SK-N-SH (cell line): ENCODE measurements around the gene CBFA2T2. TPM values are rescaled to one million over a fixed set of nuclear protein-coding genes. Genes with fewer than 3 reads are reported as not detected.

ENCODE experiments used
- CTCF ChIA-PET: fragments of 300-600, 350-600 bp; formaldehyde crosslinking; extraction: SDS; loops from one replicate; lab custom pipeline; 2021; lab: Yijun Ruan, JAX
- POLR2A ChIA-PET: fragments of 350-600 bp; sonication (Branson Sonifier 250); formaldehyde crosslinking; extraction: SDS; loops from one replicate; lab custom pipeline; 2020; ENCODE audit warnings: antibody characterized with exemption, inconsistent platforms; lab: Yijun Ruan, JAX
- DNase-seq: peaks from one replicate; pipeline ENCODE4 v3.0.0; 2012
- H2AFZ ChIP-seq: fragments of 200-600 bp; sonication (generic); 2 replicates; pipeline ENCODE4 v1.8.1; 2016; ENCODE audit warnings: antibody characterized with exemption, mild to moderate bottlenecking, low read depth
- H3F3A ChIP-seq: fragments of 200-600 bp; sonication (generic); replicated peaks from 2 replicates; pipeline ENCODE3; 2016; ENCODE audit warnings: antibody characterized with exemption, mild to moderate bottlenecking; ENCODE audit not compliant: insufficient read depth
- H3K27ac ChIP-seq, 2 experiments: fragments of 200-500 bp in 1 of 2; fragments of 200-600 bp in 1 of 2; sonication (Bioruptor generic) in 1 of 2; sonication (generic), shearing (Covaris generic) in 1 of 2; 2 replicates each; pipeline versions ENCODE4 v1.5.1 to v1.6.1; 2014 to 2016; ENCODE audit warnings: low read depth in 2 of 2, inconsistent platforms in 1 of 2, low read length in 1 of 2, mild to moderate bottlenecking in 1 of 2, mixed read lengths in 1 of 2
- H3K27me3 ChIP-seq: fragments of 200-600 bp; sonication (generic), shearing (Covaris generic); 2 replicates; pipeline ENCODE4 v1.6.1; 2016; ENCODE audit warnings: mixed run types; ENCODE audit not compliant: insufficient read depth
- H3K36me3 ChIP-seq, 2 experiments: fragments of 200-500 bp in 1 of 2; fragments of 200-600 bp in 1 of 2; sonication (Bioruptor generic) in 1 of 2; sonication (generic) in 1 of 2; replicated peaks in 1 of 2; 2 replicates each; pipeline versions ENCODE3 to v1.5.1; 2014 to 2016; ENCODE audit warnings: low read length in 1 of 2, mild to moderate bottlenecking in 1 of 2; ENCODE audit not compliant: insufficient read depth in 2 of 2, control insufficient read depth in 1 of 2
- H3K4me1 ChIP-seq, 2 experiments: fragments of 200-500 bp in 1 of 2; fragments of 200-600 bp in 1 of 2; sonication (Bioruptor generic) in 1 of 2; sonication (generic), shearing (Covaris generic) in 1 of 2; 2 replicates each; pipeline versions ENCODE4 v1.5.1 to v1.6.1; 2014 to 2016; ENCODE audit warnings: low read depth in 1 of 2, low read length in 1 of 2, mixed run types in 1 of 2; ENCODE audit not compliant: insufficient read depth in 2 of 2, control insufficient read depth in 1 of 2
- H3K4me2 ChIP-seq: fragments of 200-600 bp; sonication (generic), shearing (Covaris generic); 2 replicates; pipeline ENCODE4 v1.6.1; 2017; ENCODE audit warnings: mixed run types
- H3K4me3 ChIP-seq, 2 experiments: fragments of 200-500 bp in 1 of 2; fragments of 200-600 bp in 1 of 2; sonication (Bioruptor generic) in 1 of 2; sonication (generic), shearing (Covaris generic) in 1 of 2; 2 replicates each; pipeline versions ENCODE4 v1.5.1 to v1.8.1; 2014 to 2016; ENCODE audit warnings: low read depth in 2 of 2, inconsistent platforms in 1 of 2, low read length in 1 of 2, mild to moderate bottlenecking in 1 of 2, mixed read lengths in 1 of 2, moderate library complexity in 1 of 2
- H3K79me2 ChIP-seq: fragments of 200-600 bp; sonication (generic); 2 replicates; pipeline ENCODE4 v1.8.1; 2017; ENCODE audit warnings: mild to moderate bottlenecking; ENCODE audit not compliant: insufficient read depth
- H3K9ac ChIP-seq: fragments of 200-600 bp; sonication (generic); 2 replicates; pipeline ENCODE4 v1.6.1; 2017; ENCODE audit warnings: mixed run types
- H3K9me2 ChIP-seq: fragments of 200-600 bp; sonication (generic); 2 replicates; pipeline ENCODE4 v1.6.1; 2017; ENCODE audit warnings: mixed run types
- H3K9me3 ChIP-seq: fragments of 200-600 bp; sonication (generic); 2 replicates; pipeline ENCODE4 v1.6.1; 2017; ENCODE audit warnings: mixed run types, mild to moderate bottlenecking, moderate library complexity
- H4K20me1 ChIP-seq: fragments of 200-600 bp; sonication (generic); 2 replicates; pipeline ENCODE4 v1.6.1; 2017; ENCODE audit warnings: mild to moderate bottlenecking, mixed run types; ENCODE audit not compliant: insufficient read depth
- ELF1 ChIP-seq: IDR thresholded peaks from 2 replicates; pipeline ENCODE4 v1.4.0; 2012
- EZH2phosphoT487 ChIP-seq: fragments of 200-600 bp; sonication (generic); IDR thresholded peaks from 2 replicates; pipeline ENCODE4 v1.6.1; 2017; ENCODE audit warnings: low read depth, mixed run types, mild to moderate bottlenecking, antibody characterized with exemption, moderate library complexity, borderline replicate concordance
- GABPA ChIP-seq: IDR thresholded peaks from 2 replicates; pipeline ENCODE4 v1.4.0; 2012; ENCODE audit warnings: low read depth, mild to moderate bottlenecking
- JUND ChIP-seq: IDR thresholded peaks from 2 replicates; pipeline ENCODE4 v1.4.0; 2012
- NFIC ChIP-seq: IDR thresholded peaks from 2 replicates; pipeline ENCODE4 v1.4.0; 2012; ENCODE audit warnings: borderline replicate concordance
- RCOR1 ChIP-seq: fragments of 150-350 bp; IDR thresholded peaks from 2 replicates; pipeline ENCODE4 v1.6.1; 2017; ENCODE audit warnings: antibody characterized with exemption, low read length
- TAF1 ChIP-seq: IDR thresholded peaks from 2 replicates; pipeline ENCODE4 v1.6.1; 2012; ENCODE audit warnings: low read depth, mild to moderate bottlenecking, low read length, moderate library complexity, borderline replicate concordance
- TCF12 ChIP-seq: IDR thresholded peaks from 2 replicates; pipeline ENCODE4 v1.4.0; 2012
- TEAD4 ChIP-seq: IDR thresholded peaks from 2 replicates; pipeline ENCODE4 v1.4.0; 2012; ENCODE audit warnings: mild to moderate bottlenecking, borderline replicate concordance; ENCODE audit not compliant: insufficient read depth
- WGBS: methylation state at CpG from one replicate; pipeline ENCODE4 v1.1.6; 2017; ENCODE audit warnings: low lambda C conversion rate; 5-methylcytosine and 5-hydroxymethylcytosine counted together
- polyA plus RNA-seq, 3 experiments: library from polyadenylated mRNA; depleted of rRNA; stranded (reverse); fragments of >200 nt; gene quantifications; 2 replicates each; pipeline ENCODE4 v1.2.3, GENCODE V29; 2012
- TF ChIP-seq, protein P1 (sequence below): IDR thresholded peaks from 2 replicates; pipeline ENCODE4 v1.4.0; 2012; ENCODE audit warnings: low read depth, borderline replicate concordance
- TF ChIP-seq, protein P2 (sequence below): IDR thresholded peaks from 2 replicates; pipeline ENCODE4; 2012
- TF ChIP-seq, protein P3 (sequence below): IDR thresholded peaks from 2 replicates; pipeline ENCODE4 v1.4.0; 2012; ENCODE audit warnings: low read depth, borderline replicate concordance
- TF ChIP-seq, protein P4 (sequence below): fragments of 150-350 bp; IDR thresholded peaks from 2 replicates; pipeline ENCODE4 v1.6.1; 2016; ENCODE audit warnings: mild to moderate bottlenecking, low read depth, low read length

Gene CBFA2T2
- polyA plus RNA-seq, 1 of the 3 experiments (the other 2 are of a cell fraction): 11.0 TPM

DNA sequence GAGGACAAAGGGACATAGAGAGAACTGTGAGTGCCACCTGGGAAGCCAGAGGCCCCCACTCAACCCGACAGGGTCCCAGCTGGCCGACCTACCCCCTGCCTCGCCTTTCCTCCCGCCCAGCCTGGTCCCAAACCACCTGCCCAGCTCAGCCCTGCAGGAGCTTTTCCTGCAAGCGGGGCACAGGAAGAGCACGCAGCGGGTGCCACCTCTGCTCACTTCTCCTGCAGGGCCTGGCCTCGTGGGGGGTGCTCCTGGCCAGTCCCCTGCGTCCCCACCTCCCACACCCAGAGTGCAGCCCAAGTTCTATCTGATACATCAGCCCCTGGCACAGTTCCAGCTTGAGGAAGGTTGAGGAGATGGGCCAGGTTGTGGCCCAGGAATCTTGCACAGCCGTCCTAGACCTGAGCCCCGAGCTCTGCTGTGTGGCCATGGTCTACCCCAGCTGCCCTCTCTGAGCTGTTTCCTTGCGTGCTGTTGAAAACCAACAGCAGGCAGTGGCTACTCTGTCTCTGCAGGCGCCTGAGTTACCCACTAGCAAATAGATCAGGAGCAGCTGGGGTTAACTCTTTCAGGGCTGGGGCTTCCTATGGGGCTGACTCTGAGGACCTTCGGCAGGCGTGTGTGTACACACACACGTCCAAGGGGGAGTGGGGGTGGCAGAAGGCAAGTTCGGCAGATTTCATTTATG, 182.7 kb downstream of the CBFA2T2 start:
- H3K4me3 ChIP-seq: peak overlapping the region in 1 of 2 experiments; percentile 61; a peak in 1 of 4 replicates
- no peaks in the 10 kb centered on the region for H3K9me2 ChIP-seq
- POLR2A ChIA-PET: no interaction called here
- 95% methylated on average over 4 of the region's 17 CpGs for WGBS
- peaks cover 10% of the 10 kb centered on the region; the same call in 1 of the 2 replicates for H3K79me2 ChIP-seq
- TF ChIP-seq NFIC: 0 out of 2 replicates have a peak, but pooled peaks have one; percentile 10
- TF ChIP-seq JUND: no peak
- TF ChIP-seq TEAD4: no peak
- DNase-seq: peak; percentile 60
- H3K27me3 ChIP-seq: no peaks in the 10 kb centered on the region
- H3K27ac ChIP-seq: no peak overlapping the region
- peak overlapping the region; percentile 99 for H3K4me2 ChIP-seq
- peaks cover 22% of the 10 kb centered on the region for H3F3A ChIP-seq
- H3K9me3 ChIP-seq: no peaks in the 10 kb centered on the region
- CTCF ChIA-PET: interaction anchor here (1.0 to 1.7 kb wide), 2 partner anchors 59 to 215 kb away, joined by 6 read pairs; partner anchors contain the start of gene ZNF341
- no peak overlapping the region for H3K9ac ChIP-seq
- peaks cover 8 to 36% of the 10 kb centered on the region in 2 experiments; a peak in 2 of 4 replicates for H3K4me1 ChIP-seq
- peaks cover 8 to 17% of the 10 kb centered on the region in 2 experiments for H3K36me3 ChIP-seq
- H4K20me1 ChIP-seq: 0 out of 2 replicates have a peak, but pooled peaks cover 4% of the 10 kb centered on the region
- H2AFZ ChIP-seq: no peak overlapping the region

DNA sequence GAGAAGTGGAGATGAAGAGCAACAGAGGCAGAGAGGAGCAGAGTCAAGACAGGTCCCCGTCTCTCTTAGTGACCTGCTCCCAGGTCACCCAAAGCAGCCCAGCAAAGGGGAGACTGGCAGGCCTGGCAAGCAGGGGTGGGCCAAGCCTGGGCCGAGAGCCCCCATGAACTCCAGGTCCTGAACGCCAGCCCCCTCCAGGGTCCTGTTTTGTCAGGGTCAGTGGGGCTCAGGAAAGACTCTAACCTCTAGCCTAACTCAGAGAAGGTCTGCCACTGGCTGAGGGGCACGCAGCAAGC, 183.2 kb downstream of the CBFA2T2 start:
- Histone ChIP-seq H3K4me3 (peak overlapping the region; percentile 61 to 79), H3K4me2 (peak overlapping the region; percentile 99), H3K36me3 (peaks cover 8 to 17% of the 10 kb centered on the region in 2 experiments), H3K27me3 (no peaks in the 10 kb centered on the region), H3K9ac (peak overlapping the region; percentile 68), H3K27ac (no peak overlapping the region; a peak in 1 of 4 replicates), H2AFZ (no peak overlapping the region), H3K79me2 (peaks cover 10% of the 10 kb centered on the region; the same call in 1 of the 2 replicates), H3K9me3 (no peaks in the 10 kb centered on the region), H4K20me1 (0 out of 2 replicates have a peak, but pooled peaks cover 4% of the 10 kb centered on the region), H3K4me1 (peaks cover 8 to 32% of the 10 kb centered on the region in 2 experiments; a peak in 2 of 4 replicates), H3K9me2 (no peaks in the 10 kb centered on the region), H3F3A (peaks cover 18% of the 10 kb centered on the region)
- WGBS: 74% methylated on average over 4 of the region's 4 CpGs
- POLR2A ChIA-PET: no interaction called here
- no peak for DNase-seq
- CTCF ChIA-PET: no interaction called here
- TF ChIP-seq TAF1: no peak
- no peak for TF ChIP-seq TCF12
- TF ChIP-seq, protein P1, sequence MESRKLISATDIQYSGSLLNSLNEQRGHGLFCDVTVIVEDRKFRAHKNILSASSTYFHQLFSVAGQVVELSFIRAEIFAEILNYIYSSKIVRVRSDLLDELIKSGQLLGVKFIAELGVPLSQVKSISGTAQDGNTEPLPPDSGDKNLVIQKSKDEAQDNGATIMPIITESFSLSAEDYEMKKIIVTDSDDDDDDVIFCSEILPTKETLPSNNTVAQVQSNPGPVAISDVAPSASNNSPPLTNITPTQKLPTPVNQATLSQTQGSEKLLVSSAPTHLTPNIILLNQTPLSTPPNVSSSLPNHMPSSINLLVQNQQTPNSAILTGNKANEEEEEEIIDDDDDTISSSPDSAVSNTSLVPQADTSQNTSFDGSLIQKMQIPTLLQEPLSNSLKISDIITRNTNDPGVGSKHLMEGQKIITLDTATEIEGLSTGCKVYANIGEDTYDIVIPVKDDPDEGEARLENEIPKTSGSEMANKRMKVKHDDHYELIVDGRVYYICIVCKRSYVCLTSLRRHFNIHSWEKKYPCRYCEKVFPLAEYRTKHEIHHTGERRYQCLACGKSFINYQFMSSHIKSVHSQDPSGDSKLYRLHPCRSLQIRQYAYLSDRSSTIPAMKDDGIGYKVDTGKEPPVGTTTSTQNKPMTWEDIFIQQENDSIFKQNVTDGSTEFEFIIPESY: no peak
- TF ChIP-seq, protein P2, sequence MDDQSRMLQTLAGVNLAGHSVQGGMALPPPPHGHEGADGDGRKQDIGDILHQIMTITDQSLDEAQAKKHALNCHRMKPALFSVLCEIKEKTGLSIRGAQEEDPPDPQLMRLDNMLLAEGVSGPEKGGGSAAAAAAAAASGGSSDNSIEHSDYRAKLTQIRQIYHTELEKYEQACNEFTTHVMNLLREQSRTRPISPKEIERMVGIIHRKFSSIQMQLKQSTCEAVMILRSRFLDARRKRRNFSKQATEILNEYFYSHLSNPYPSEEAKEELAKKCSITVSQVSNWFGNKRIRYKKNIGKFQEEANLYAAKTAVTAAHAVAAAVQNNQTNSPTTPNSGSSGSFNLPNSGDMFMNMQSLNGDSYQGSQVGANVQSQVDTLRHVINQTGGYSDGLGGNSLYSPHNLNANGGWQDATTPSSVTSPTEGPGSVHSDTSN: no peak
- no peak for TF ChIP-seq RCOR1
- no peak for TF ChIP-seq GABPA
- TF ChIP-seq, protein P3, sequence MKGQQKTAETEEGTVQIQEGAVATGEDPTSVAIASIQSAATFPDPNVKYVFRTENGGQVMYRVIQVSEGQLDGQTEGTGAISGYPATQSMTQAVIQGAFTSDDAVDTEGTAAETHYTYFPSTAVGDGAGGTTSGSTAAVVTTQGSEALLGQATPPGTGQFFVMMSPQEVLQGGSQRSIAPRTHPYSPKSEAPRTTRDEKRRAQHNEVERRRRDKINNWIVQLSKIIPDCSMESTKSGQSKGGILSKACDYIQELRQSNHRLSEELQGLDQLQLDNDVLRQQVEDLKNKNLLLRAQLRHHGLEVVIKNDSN: no peak
- no peak for TF ChIP-seq ELF1
- no peak for TF ChIP-seq JUND
- TF ChIP-seq, protein P4, sequence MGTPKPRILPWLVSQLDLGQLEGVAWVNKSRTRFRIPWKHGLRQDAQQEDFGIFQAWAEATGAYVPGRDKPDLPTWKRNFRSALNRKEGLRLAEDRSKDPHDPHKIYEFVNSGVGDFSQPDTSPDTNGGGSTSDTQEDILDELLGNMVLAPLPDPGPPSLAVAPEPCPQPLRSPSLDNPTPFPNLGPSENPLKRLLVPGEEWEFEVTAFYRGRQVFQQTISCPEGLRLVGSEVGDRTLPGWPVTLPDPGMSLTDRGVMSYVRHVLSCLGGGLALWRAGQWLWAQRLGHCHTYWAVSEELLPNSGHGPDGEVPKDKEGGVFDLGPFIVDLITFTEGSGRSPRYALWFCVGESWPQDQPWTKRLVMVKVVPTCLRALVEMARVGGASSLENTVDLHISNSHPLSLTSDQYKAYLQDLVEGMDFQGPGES: no peak
- no peak for TF ChIP-seq EZH2phosphoT487
